K562 (cell line): ENCODE data around the gene PVALEF. TPM values are rescaled to one million over a fixed set of nuclear protein-coding genes. Genes with fewer than 3 reads are reported as not detected.

Experiments
- ATAC-seq: fragments of 200-7000 bp; cut with Tn5 transposase; 3 replicates; pipeline ENCODE4 v1.9.1; 2020; ENCODE audit warnings: moderate library complexity
- BruUV-seq: library from RNA; stranded (reverse); fragments of 400-500 nt; replicated peaks from 2 replicates; lab custom pipeline; 2021; lab: Mats Ljungman, UMichigan
- CTCF ChIA-PET: fragments of 300-600 bp; formaldehyde crosslinking; extraction: SDS; loops from one replicate; lab custom pipeline; 2021; ENCODE audit warnings: low intra/inter-chr PET ratio; lab: Yijun Ruan, JAX
- POLR2A ChIA-PET: fragments of 300-600, 350-650 bp; sonication (Branson Sonifier 250); formaldehyde crosslinking; extraction: SDS; loops from one replicate; lab custom pipeline; 2021; ENCODE audit warnings: antibody characterized with exemption, inconsistent platforms; lab: Yijun Ruan, JAX
- DNase-seq, 4 experiments: peaks; one replicate each; pipeline versions ENCODE4 v3.0.0 to v3.0.0-alpha.2; 2011 to 2018; ENCODE audit warnings: low spot score in 3 of 4, mixed read lengths in 3 of 4; ENCODE audit errors: extremely low read depth in 1 of 4
- FAIRE-seq: peaks from 2 replicates; lab custom pipeline; 2011; peaks lifted over from hg19 to GRCh38; lab: Jason Lieb, UNC
- H2AFZ ChIP-seq: 2 replicates; pipeline ENCODE4 v1.6.0; 2011; ENCODE audit warnings: low read depth, low read length, control low read depth, inconsistent platforms
- H3K27ac ChIP-seq: fragments of 200-600 bp; 3 replicates; pipeline ENCODE4 v1.8.0; 2011; ENCODE audit warnings: low read depth, mild to moderate bottlenecking, control low read depth, inconsistent platforms, low read length, moderate library complexity, mixed read lengths; ENCODE audit errors: extremely low read depth
- H3K27me3 ChIP-seq, 2 experiments: fragments of 300-600 bp in 1 of 2; 2 replicates in 1 of 2; 3 replicates in 1 of 2; pipeline versions ENCODE4 v1.6.0 to v1.8.0; 2011; ENCODE audit warnings: inconsistent platforms in 2 of 2, low read length in 2 of 2, mild to moderate bottlenecking in 1 of 2, mixed read lengths in 1 of 2, moderate library complexity in 1 of 2; ENCODE audit not compliant: control insufficient read depth in 2 of 2, insufficient read depth in 2 of 2
- H3K36me3 ChIP-seq: fragments of 300-600 bp; 3 replicates; pipeline ENCODE4 v1.8.0; 2011; ENCODE audit warnings: mild to moderate bottlenecking, low read length, inconsistent platforms; ENCODE audit not compliant: control insufficient read depth, insufficient read depth
- H3K4me1 ChIP-seq, 2 experiments: fragments of 200-600 bp in 1 of 2; replicated peaks in 1 of 2; 2 replicates in 1 of 2; 3 replicates in 1 of 2; pipeline versions ENCODE4 v1.5.1 to v1.8.0; 2011; ENCODE audit warnings: inconsistent platforms in 2 of 2, low read length in 2 of 2, mild to moderate bottlenecking in 1 of 2, mixed read lengths in 1 of 2, moderate library complexity in 1 of 2; ENCODE audit not compliant: control insufficient read depth in 2 of 2, insufficient read depth in 2 of 2
- H3K4me2 ChIP-seq: 2 replicates; pipeline ENCODE4 v1.6.1; 2011; ENCODE audit warnings: low read length, control low read depth, inconsistent platforms, mixed read lengths; ENCODE audit not compliant: insufficient read depth
- H3K4me3 ChIP-seq: fragments of 200-600 bp; sonication (generic), shearing (Covaris generic); 2 replicates; pipeline ENCODE4 v1.5.1; 2016; ENCODE audit warnings: control low read depth, inconsistent platforms
- H3K79me2 ChIP-seq: fragments of 200-600 bp; 3 replicates; pipeline ENCODE4 v1.8.0; 2011; ENCODE audit warnings: low read length, inconsistent platforms; ENCODE audit not compliant: control insufficient read depth, insufficient read depth
- H3K9ac ChIP-seq, 2 experiments: 2 replicates each; pipeline versions ENCODE4 v1.6.0 to v1.6.1; 2011; ENCODE audit warnings: low read depth in 2 of 2, low read length in 2 of 2, control low read depth in 1 of 2, inconsistent platforms in 1 of 2, mild to moderate bottlenecking in 1 of 2, mixed read lengths in 1 of 2; ENCODE audit not compliant: insufficient read depth in 1 of 2
- H3K9me1 ChIP-seq: one replicate; pipeline ENCODE4 v1.6.0; 2011; ENCODE audit warnings: inconsistent platforms, mild to moderate bottlenecking, low read length, moderate library complexity; ENCODE audit not compliant: control insufficient read depth, insufficient read depth
- H3K9me3 ChIP-seq: replicated peaks from 2 replicates; pipeline ENCODE4 v1.5.1; 2011; ENCODE audit warnings: low read depth, low read length, inconsistent platforms; ENCODE audit not compliant: control insufficient read depth, insufficient read depth
- H4K20me1 ChIP-seq: replicated peaks from 2 replicates; pipeline ENCODE4 v1.6.1; 2011; ENCODE audit warnings: low read length, inconsistent platforms, mixed read lengths; ENCODE audit not compliant: control insufficient read depth, insufficient read depth
- POLR2G ChIP-seq: fragments of 200-400 bp; formaldehyde crosslinking; IDR thresholded peaks from 2 replicates; pipeline ENCODE4 v1.6.1; 2017; ENCODE audit warnings: low read depth, mild to moderate bottlenecking, antibody characterized with exemption, low read length, moderate library complexity
- ZBTB7A ChIP-seq: IDR thresholded peaks from 2 replicates; pipeline ENCODE4 v1.6.1; 2011; ENCODE audit warnings: low read depth, mild to moderate bottlenecking, low read length, moderate library complexity, borderline replicate concordance; ENCODE audit not compliant: control insufficient read depth
- WGBS: fragments of 100-300 bp; shearing (Covaris generic); methylation state at CpG from one replicate; pipeline ENCODE4 v1.1.6; 2016; ENCODE audit warnings: low coverage, mixed read lengths; ENCODE audit not compliant: insufficient coverage; ENCODE audit errors: missing lambda C conversion rate; 5-methylcytosine and 5-hydroxymethylcytosine counted together
- in situ Hi-C: fragments of 300-500 bp; cut with MboI; formaldehyde crosslinking; loops from 4 replicates; pipeline ENCODE4 v1.15.0; 2018; ENCODE audit warnings: inconsistent platforms, mixed read lengths
- intact Hi-C: fragments of 100-400 bp; cut with micrococcal nuclease; formaldehyde crosslinking; loops from 2 replicates; pipeline ENCODE4 v1.14.2; 2022
- polyA plus RNA-seq, 8 experiments: library from polyadenylated mRNA; depleted of rRNA in 4 of 8; stranded (reverse) in 5 of 8; unstranded in 3 of 8; fragments of >200 nt; fragmentation: Nextera tagmentation in 2 of 8; fragmentation: Illumina TruSeq in 1 of 8; extraction: Ambion mirVana in 2 of 8; extraction: Trizol in 1 of 8; gene quantifications; 2 replicates each; pipeline versions ENCODE4 v1.2.1 to v1.2.3, GENCODE V29; 2011 to 2014; ENCODE audit warnings: inconsistent platforms in 1 of 8, missing spikeins in 1 of 8
- total RNA-seq, 7 experiments: library from RNA; depleted of rRNA in 6 of 7; stranded (reverse); fragments of >200 nt in 6 of 7; fragmentation: Illumina TruSeq in 2 of 7; extraction: Trizol in 2 of 7; gene quantifications; 2 replicates each; pipeline versions ENCODE4 v1.2.1 to v1.2.3, GENCODE V29; 2011 to 2021; ENCODE audit warnings: low replicate concordance in 1 of 7

PVALEF gene
- total and polyA plus RNA-seq, 9 of the 15 experiments (the other 6 are each of a cell fraction or from before 2014, with no cell fraction given), result not detected

DNA sequence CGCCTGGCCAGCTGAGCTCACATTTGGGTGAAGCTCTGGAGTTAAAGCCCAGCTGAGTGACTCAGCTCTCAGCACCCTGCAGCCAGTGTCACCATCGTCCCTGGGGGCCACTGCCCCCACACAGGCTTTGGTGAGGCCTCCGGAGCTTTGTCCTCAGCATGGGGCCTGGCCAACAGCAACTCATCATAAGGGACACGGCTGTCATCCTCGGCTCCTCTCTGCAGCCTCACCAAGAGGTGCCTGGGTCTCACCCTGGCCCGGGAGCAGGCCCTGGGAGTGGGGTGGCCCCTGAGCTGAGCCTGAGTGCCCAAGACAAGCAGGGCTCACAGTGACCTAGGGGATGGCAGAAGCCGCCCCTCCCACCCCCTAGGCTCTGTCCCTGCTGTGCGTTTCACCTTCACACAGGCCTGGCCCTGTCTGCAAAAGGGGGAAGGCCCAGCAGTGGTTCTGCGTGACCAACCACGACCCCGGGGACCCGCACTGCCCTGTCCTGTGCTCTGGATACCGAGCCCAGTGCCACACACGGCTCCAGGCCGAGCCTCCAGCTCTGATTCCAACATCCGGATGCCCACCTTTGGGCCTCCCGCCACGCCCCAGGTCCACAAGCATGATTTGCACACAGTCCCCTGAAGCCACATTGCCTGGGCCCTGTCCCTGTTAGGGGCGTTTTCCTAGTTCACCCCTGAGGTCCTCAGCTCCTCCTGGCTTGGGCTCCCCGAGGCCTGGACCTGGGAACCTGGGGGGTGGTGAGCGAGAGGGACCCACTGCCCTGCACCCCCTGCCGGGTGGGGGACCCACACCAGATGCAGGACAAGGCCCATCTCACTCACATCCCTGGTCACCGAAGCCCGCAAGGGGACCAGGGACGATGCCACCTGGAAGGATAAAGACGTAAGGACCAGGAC is 22.5 kb downstream of the PVALEF start:
- peak overlapping the region in 1 of 2 experiments; percentile 77; a peak in 2 of 4 replicates for H3K9ac ChIP-seq
- FAIRE-seq, result no peak
- H3K9me3 ChIP-seq, result no peaks in the 10 kb centered on the region
- 62% methylated on average over 25 of the region's 26 CpGs for whole genome bisulfite sequencing
- intact Hi-C loops, result no loop called here
- H3K27ac ChIP-seq, result no peak overlapping the region
- no peaks in the 10 kb centered on the region for H3K9me1 ChIP-seq
- TF ChIP-seq POLR2G, result peak; percentile 52
- no peak for TF ChIP-seq ZBTB7A
- TF ChIP-seq, all 486 proteins: peak for 1
- in situ Hi-C loops, result no loop called here
- H2AFZ ChIP-seq, result no peak overlapping the region
- DNase-seq, result peak in 1 of 4 experiments; percentile 25
- no peak overlapping the region for H3K4me3 ChIP-seq
- ChIA-PET POLR2A (interaction anchor here (0.6 to 1.1 kb wide), 2 partner anchors 8 to 186 kb away, joined by 4 to 5 read pairs; no protein-coding TSS in a partner anchor), CTCF (interaction anchor here (0.5 to 0.6 kb wide), 2 partner anchors 19 to 63 kb away, joined by 4 read pairs; no protein-coding TSS in a partner anchor)
- no peaks in the 10 kb centered on the region for H3K79me2 ChIP-seq
- H3K36me3 ChIP-seq, result no peaks in the 10 kb centered on the region
- BruUV-seq, result no TSS peak
- H3K4me2 ChIP-seq, result no peak overlapping the region
- no peaks in the 10 kb centered on the region; the same call in 1 of the 2 replicates for H4K20me1 ChIP-seq
- ATAC-seq, result no peak
- H3K4me1 ChIP-seq, result peaks cover 0 to 62% of the 10 kb centered on the region in 2 experiments; a peak in 2 of 5 replicates
- H3K27me3 ChIP-seq, result peaks cover 5 to 16% of the 10 kb centered on the region in 2 experiments; a peak in 3 of 5 replicates
